HG03108 (cell line): ENCODE results near the gene UNKL.

ENCODE experiments used
- ATAC-seq: cut with Tn5 transposase; IDR thresholded peaks from one replicate; pipeline ENCODE4 v1.9.1; 2021; ENCODE audit warnings: moderate library complexity; ENCODE audit not compliant: unreplicated experiment

Gene UNKL

DNA sequence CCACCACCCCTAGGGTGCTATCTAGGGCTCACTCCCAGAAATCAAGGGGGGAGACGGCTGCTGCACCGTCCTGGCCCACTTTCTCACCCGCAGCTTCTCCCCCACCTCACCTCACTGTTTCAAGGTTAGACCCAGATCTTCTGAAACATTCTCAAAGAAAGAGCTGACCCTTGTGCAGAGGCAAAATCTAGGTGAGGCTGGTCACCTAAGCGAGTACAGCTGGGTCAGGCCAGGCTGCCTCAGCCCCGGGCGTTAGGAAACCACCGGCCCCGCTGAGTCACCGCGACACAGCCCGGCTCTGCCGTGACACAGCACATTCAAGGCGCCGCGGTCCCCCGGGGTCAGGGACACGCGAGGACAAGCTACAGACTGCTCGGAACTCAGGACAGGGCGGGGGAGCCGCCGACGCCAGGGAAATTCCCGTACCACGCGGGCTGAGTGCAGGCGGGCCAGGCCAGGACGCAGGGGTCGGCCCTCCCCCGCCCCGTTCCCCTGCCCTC, 35.6 kb downstream of the UNKL start:
- ATAC-seq = peak; percentile 32

GRCh38 chr16:1378087-1378803, 36.3 kb downstream of the UNKL start:
- no peak for ATAC-seq

DNA sequence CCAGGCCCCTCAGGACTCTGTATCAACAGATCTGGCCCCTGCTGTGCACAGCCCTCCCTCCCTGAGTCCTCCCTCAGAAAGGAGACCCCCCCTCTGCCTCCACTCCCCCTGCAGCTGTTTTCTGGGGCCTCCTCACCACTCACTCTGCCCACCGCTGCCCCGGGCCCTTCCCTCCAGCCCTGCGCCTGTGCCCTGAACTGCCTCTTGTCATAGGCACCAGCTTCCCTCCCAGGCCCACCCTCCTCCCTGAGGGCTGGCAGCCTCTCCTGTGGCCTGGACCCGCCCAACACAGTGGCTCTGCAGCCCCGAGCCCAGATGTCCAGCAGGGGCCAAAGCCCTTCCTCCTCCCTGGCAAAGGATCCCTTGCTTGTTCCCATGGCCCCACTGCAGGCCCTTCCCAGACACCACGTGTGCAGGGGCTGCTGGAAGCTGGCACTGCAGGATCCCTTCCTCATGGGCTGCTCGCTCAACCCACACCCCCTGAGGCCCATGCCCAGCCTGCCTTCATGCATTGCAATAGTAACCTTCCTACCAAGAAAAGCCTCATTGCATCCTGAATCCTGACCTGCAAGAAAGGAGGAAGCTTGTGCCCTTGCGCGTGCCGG, 37.0 kb downstream of the UNKL start:
- ATAC-seq = no peak

- ATAC-seq = no peak
Observed at GRCh38 chr16:1375741-1376410, 38.6 kb downstream of the UNKL start.

GRCh38 chr16:1375298-1375640, 39.2 kb downstream of the UNKL start:
- ATAC-seq = no peak

- ATAC-seq = no peak
Observed at GRCh38 chr16:1374418-1375297, 39.8 kb downstream of the UNKL start.

DNA sequence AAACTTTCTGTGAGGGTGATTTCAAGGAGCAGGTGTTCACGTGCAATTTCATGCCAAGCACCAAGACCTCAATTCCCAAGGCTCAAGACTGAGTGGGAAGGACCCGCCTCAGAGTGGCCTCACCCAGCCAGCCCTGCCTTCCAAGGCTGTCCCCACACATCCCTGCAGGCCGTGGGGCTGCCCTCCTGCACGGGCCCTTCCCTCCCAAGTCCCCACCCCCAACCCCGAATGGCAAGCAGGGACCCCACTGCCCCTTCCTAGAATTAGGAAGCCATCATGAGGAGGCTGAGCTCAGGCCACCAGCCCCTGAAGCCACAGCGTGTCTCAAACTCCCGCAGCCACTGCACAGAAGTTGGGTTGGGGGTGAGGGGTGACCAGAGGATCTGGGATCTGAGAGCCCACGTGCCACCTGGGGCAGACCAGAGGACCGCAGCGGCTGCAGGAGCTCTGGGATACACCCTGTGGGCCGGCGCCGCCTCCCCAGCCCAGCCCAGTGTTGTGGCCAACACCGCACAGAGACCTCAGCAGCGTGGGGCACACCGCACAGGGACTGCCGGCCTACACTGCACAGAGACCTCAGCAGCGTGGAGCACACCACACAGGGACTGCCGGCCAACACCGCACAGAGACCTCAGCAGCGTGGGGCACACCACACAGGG, 42.1 kb downstream of the UNKL start:
- no peak for ATAC-seq

DNA sequence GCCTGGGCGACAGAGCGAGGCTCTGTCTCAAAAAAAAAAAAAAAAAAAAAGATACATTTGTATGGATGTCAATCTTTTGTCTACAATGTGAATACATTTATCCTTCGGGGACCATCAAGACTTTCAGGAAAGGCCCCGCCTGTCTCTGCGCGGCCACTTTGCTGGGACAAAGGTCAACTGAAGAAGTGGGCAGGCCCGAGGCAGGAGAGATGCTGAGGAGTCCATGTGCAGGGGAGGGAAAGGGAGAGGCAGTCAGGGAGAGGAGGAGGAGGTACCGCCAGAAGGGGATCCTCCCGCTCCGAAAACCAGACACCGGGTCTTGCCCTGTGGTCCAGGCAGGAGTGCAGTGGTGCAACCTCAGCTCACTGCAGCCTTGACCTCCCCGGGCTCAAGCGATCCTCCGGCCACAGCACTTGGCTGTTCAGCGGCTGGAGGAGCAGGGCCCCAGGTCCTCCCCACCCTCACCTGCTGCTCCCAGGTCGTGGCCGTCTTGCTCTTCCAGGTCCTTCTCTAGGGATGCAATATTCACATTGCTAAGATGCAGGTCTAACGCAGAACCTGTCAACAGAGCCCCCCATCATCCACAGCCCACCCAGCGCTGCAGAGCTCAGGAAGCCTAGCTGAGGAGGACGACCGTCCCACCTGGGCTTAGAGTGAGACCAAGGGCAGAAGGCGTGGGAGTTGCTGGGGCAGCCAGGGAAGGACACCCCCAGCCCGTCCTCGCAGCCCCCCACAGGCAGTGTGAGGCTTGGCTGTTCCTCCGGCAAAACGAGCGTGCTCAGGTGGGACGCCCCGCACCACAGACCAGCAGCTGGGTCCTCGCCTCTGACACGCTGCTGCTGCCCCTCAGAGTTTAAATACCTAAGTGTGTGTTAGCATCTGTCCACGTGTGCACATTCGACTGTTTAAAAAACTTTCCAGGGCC, 43.2 kb downstream of the UNKL start:
- no peak for ATAC-seq

GRCh38 chr16:1367486-1368174, 46.9 kb downstream of the UNKL start:
- ATAC-seq = no peak

GRCh38 chr16:1366712-1367299, 47.7 kb downstream of the UNKL start:
- no peak for ATAC-seq

DNA sequence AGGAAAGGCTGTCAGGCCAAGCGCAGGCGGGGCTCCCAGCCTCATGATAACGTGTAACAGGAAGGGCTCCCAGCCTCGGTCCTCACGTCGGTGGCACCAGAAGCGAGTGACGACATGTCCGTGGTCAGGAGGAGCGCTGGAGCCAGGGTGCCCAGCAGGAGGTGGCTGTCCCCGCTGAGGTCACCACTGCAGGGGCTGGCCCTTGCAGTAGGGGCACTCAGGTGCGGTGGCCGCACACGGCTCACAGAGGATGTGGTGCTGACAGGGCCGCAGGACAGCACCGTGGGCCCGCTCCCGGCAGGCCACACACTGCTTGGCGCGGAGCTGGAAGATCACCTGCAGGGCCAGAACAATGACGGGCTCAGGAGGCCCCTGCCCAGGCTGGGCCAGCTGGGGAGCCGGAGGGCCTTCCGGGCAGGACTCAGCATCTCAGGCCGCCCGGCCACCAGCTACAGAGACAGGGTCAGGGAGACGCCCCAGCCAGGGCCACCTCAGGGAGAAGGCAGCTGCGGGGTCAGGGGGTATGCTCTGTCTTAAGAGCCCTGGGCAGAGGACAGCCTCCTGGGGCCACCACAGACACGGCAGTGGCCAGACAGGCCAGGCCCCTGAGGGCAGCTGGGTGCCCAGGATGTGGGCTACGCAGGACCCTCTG, 48.3 kb downstream of the UNKL start:
- ATAC-seq = no peak

GRCh38 chr16:1364510-1364909, 50.0 kb downstream of the UNKL start:
- ATAC-seq = no peak

DNA sequence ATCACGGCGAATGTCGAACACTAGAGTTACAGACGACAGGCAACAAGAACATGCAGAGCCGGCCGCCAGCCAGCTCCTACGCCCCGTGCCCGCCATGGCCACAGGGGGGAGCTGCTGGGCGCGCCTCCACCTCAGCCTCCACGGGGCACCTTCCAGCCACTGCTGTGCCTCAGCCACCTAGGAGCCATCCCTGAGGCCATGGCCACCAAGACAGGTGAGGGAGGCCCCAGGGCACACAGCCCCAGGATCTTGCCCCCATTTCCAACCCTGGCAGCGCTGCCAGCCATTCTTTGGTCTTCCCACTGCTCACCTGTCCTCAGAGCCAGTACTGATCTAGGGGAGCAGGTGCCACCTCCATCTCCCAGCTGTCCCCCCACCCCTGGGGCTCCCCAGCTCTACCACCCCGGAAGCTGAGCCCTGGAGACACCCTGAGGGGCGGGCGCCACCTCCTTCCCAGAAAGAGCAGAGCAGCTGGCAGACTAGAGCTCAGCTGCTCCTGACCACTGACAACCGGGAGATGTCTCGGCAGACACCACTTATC, 50.9 kb downstream of the UNKL start:
- no peak for ATAC-seq

DNA sequence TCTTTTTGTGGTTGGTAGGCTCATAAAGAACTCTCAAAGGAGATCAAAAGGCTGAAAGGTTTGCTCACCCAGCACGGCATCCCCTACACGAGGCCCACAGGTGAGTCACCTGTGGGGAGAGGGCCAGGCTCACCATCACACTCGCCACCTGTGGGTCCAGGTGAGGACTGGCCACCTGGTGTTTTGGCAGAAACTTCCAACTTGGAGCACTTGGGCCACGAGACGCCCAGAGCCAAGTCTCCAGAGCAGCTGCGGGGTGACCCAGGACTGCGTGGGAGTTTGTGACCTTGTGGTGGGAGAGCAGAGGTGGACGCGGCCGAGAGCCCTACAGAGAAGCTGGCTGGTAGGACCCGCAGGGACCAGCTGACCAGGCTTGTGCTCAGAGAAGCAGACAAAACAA, 51.7 kb downstream of the UNKL start:
- no peak for ATAC-seq

- no peak for ATAC-seq
Observed at GRCh38 chr16:1361685-1362360, 52.7 kb downstream of the UNKL start.

DNA sequence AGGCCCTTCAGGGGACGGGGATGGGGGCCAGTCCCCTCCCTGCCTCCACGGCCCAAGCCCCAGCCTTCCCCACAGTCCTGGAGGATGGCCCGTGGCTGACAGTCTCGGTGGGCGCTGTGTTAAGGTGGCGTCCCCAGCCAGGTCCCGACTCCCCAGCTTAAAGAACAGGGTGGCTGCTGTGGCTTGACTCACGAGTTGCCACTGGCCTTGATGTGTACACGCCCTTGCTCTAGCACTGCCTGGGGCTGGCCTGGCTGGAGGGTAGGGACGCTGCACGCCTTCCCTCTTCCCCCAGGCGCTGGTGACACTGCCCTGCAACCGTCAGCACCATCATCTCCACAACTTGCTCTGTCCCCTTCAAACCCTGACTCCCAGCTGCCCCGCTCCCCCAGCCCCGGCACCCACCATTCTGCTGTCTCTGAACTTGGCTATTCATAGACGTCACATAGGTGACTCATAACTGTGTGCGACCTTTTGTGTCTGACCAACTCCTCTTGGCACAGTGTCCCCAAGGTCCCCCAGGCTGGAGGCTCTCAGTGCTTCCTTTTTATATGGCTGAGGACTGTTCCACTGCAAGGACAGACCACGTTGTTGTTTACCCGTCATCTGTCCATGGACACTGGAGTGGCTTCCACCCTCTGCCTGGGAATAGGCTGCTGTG, 56.5 kb downstream of the UNKL start:
- ATAC-seq = no peak
